Kidney (tissue), 14 donors: ENCODE measurements around the gene IGFBP2. TPM values are rescaled to one million over a fixed set of nuclear protein-coding genes. Genes with fewer than 3 reads are reported as not detected.

Experiments used
- DNase-seq, 5 donors: peaks; one replicate each; pipeline ENCODE4 v3.0.0-alpha.2; 2013 to 2020
- FAIRE-seq: peaks from 2 replicates; lab custom pipeline; 2012; peaks lifted over from hg19 to GRCh38; lab: Jason Lieb, UNC
- H3K27ac ChIP-seq, 2 donors: one replicate each; pipeline ENCODE4 v1.7.0; 2013; ENCODE audit warnings: low read depth in 2 of 2, low read length in 2 of 2, inconsistent platforms in 1 of 2
- H3K27me3 ChIP-seq: one replicate; pipeline ENCODE4 v1.7.1; 2013; ENCODE audit warnings: low read length, inconsistent platforms; ENCODE audit not compliant: control insufficient read depth, insufficient read depth
- H3K36me3 ChIP-seq, 3 donors: one replicate each; pipeline versions ENCODE4 v1.7.0 to v1.7.1; 2013; ENCODE audit warnings: low read length in 3 of 3, control low read depth in 1 of 3, inconsistent platforms in 1 of 3; ENCODE audit not compliant: insufficient read depth in 3 of 3, control insufficient read depth in 2 of 3
- H3K4me1 ChIP-seq, 3 donors: one replicate each; pipeline versions ENCODE4 v1.7.0 to v1.7.1; 2013; ENCODE audit warnings: low read length in 3 of 3, inconsistent platforms in 1 of 3, low read depth in 1 of 3; ENCODE audit not compliant: control insufficient read depth in 2 of 3, insufficient read depth in 2 of 3
- H3K4me3 ChIP-seq, 3 donors: one replicate each; pipeline versions ENCODE4 v1.7.0 to v1.8.1; 2013; ENCODE audit warnings: low read length in 3 of 3, control low read depth in 1 of 3, inconsistent platforms in 1 of 3
- H3K9ac ChIP-seq, 3 donors: one replicate each; pipeline versions ENCODE4 v1.7.0 to v1.7.1; 2013; ENCODE audit warnings: low read length in 3 of 3, control low read depth in 1 of 3, inconsistent platforms in 1 of 3
- H3K9me3 ChIP-seq, 3 donors: one replicate each; pipeline versions ENCODE4 v1.7.0 to v1.7.1; 2013; ENCODE audit warnings: low read length in 3 of 3, control low read depth in 1 of 3, inconsistent platforms in 1 of 3; ENCODE audit not compliant: control insufficient read depth in 2 of 3, insufficient read depth in 1 of 3
- intact Hi-C: fragments of 100-400 bp; cut with DNase I; formaldehyde crosslinking; loops from one replicate; pipeline ENCODE4 v1.11.1; 2022
- polyA plus RNA-seq: library from polyadenylated mRNA; stranded (reverse); fragments of 350-450 nt; fragmentation: Illumina TruSeq; extraction: RNeasy Lipid Tissue Mini Kit (QIAGEN cat#74804); gene quantifications from one replicate; pipeline ENCODE4 v1.2.3, GENCODE V29; 2014; ENCODE audit warnings: low read depth, low replicate concordance; ENCODE audit not compliant: insufficient read depth
- total RNA-seq: library from RNA; stranded (reverse); fragmentation: NEBNext Ultra II Directional; extraction: Animal tissue kit (Norgen Biotek cat#: 25700); gene quantifications from one replicate; pipeline ENCODE4 v1.2.1, GENCODE V29; 2021
- TF ChIP-seq, protein P1 (sequence below): IDR thresholded peaks from 3 replicates; pipeline ENCODE4 v1.5.1; 2012; ENCODE audit warnings: mild to moderate bottlenecking, moderate library complexity, borderline replicate concordance; ENCODE audit not compliant: insufficient read depth; ENCODE audit errors: extremely low read depth
- donor health status: control.
- donor health status: control.
- donor health status: control.
- donor health status: control.
- donor health status: control.
- donor health status: DM: yes; HTN: yes; CAD: no.
- donor health status: Normal renal cell carcinoma (clear cell type).

The IGFBP2 gene
- total and polyA plus RNA-seq, 2 donors from 2014 or later = 53.7 to 369 TPM

DNA sequence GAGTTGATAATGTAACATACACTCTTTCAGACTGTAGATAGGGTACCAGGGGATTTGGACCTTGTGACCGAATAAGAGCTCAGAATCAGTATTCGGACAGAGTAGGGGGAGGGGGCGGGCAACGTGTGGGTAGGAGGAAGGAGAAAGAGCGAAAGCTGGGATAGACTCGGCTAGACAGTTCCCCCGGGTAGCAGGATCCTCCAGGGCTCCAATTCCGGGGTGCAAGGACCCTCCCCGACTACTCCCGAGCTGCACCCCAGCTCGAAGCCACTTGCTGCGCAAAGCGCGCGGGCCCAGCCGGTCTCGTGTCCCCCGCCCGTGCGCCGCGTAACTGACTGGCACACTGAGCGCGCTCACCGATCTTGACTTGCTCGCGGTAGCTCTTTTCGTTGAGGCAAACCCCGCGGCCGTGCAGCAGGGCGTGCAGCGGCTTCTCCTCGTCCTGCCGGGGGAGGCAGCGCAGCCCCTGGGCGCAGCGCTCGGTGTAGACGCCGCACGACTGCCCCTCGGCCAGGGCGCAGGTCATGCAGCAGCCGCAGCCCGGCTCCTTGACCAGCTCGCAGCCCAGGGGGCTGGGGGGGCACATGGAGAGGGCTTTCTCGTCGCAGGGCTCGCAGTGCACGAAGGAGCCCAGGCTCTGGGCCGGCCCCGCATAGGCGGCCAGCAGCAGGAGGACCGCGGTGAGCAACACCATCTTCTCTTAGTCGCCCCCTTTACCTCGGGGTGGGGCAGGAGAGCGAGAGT lies 61.0 kb downstream of the IGFBP2 start:
- TF ChIP-seq, protein P1, sequence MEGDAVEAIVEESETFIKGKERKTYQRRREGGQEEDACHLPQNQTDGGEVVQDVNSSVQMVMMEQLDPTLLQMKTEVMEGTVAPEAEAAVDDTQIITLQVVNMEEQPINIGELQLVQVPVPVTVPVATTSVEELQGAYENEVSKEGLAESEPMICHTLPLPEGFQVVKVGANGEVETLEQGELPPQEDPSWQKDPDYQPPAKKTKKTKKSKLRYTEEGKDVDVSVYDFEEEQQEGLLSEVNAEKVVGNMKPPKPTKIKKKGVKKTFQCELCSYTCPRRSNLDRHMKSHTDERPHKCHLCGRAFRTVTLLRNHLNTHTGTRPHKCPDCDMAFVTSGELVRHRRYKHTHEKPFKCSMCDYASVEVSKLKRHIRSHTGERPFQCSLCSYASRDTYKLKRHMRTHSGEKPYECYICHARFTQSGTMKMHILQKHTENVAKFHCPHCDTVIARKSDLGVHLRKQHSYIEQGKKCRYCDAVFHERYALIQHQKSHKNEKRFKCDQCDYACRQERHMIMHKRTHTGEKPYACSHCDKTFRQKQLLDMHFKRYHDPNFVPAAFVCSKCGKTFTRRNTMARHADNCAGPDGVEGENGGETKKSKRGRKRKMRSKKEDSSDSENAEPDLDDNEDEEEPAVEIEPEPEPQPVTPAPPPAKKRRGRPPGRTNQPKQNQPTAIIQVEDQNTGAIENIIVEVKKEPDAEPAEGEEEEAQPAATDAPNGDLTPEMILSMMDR = no peak
- peak overlapping the region; percentile 71 to 73 (median 71) for H3K4me3 ChIP-seq
- H3K27ac ChIP-seq = peak overlapping the region; percentile 66 to 70
- peaks cover 10 to 21% (median 12%) of the 10 kb centered on the region in 3 donors for H3K4me1 ChIP-seq
- peak overlapping the region; percentile 33 to 72 (median 52) for H3K9ac ChIP-seq
- no peaks in the 10 kb centered on the region for H3K27me3 ChIP-seq
- intact Hi-C loops = loop anchor here (10.0 kb wide), 1 partner anchor 491 kb away; no protein-coding TSS in a partner anchor
- no peaks in the 10 kb centered on the region for H3K9me3 ChIP-seq
- peak; percentile 78 to 85 (median 83) for DNase-seq
- no peak for FAIRE-seq
- peaks cover 0 to 3% (median 0%) of the 10 kb centered on the region in 3 donors for H3K36me3 ChIP-seq

DNA sequence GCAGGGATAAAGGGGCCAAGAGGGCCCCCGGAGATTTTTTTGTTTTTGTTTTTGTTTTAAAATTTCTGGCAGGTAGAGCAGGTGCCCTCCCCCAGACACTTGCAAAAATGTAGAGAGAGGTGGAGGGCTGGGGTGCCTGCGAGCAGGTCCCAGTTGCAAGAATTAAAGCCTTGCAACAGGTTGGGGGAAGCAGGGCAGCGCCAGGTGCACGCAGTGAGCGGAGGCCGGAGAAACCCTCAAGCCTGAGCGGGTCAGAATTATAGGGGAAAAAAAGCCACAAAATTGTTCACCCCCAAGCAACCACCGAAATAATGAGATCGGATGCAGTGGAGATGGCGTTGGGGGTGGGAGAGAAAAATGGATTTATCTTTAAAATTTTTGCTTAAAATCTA lies 61.6 kb downstream of the IGFBP2 start:
- FAIRE-seq = no peak
- no peaks in the 10 kb centered on the region for H3K27me3 ChIP-seq
- peak overlapping the region; percentile 10 to 72 (median 52) for H3K9ac ChIP-seq

DNA sequence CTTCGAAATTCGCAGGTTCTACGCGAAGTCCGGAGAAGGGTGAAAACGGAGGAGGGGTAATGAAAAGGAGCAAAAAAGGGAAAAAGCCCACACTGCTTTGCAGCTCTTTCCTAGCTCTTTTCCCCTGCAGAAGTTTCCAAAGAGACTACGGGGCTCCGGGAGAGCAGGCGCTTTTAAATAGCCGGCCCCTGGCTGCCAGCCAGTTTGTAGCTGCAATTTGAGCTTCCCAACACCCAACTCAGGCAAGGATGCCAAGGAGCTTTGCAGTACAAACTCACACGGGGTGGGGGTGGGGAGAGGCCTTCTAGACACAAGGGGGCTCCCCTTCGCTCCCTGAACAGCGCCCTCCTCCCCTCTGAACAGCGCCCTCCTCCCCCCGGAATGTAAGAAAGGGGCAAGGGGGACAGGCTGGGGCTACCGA lies 62.2 kb downstream of the IGFBP2 start, which contains the start of gene IGFBP5:
IGFBP5 (minus strand) TSS at position 149 of the 421 bp plus-strand sequence. CDS start 774 bp downstream, outside the sequence.
- no peaks in the 10 kb centered on the region for H3K9me3 ChIP-seq
- peaks cover 11 to 26% (median 12%) of the 10 kb centered on the region in 3 donors for H3K4me1 ChIP-seq
- intact Hi-C loops = loop anchor here (5.0 to 10.0 kb wide), 2 partner anchors 489 to 817 kb away; no protein-coding TSS in a partner anchor
- no peak for FAIRE-seq
- no peaks in the 10 kb centered on the region for H3K36me3 ChIP-seq
- TF ChIP-seq, protein P1 = no peak
- H3K9ac ChIP-seq = peak within 1 kb of the TSS; percentile 47 to 72 (median 52)
- peak within 1 kb of the TSS; percentile 71 to 73 (median 71) for H3K4me3 ChIP-seq
- H3K27me3 ChIP-seq = no peaks in the 10 kb centered on the region
- peak; percentile 91 to 97 (median 95) for DNase-seq
- H3K27ac ChIP-seq = peak within 1 kb of the TSS; percentile 66 to 70

More for the DNA sequence above, 61.6 kb downstream of the IGFBP2 start:
- TF ChIP-seq, protein P1 = no peak
- Histone ChIP-seq H3K4me1 (peaks cover 10 to 21% (median 12%) of the 10 kb centered on the region in 3 donors), H3K27ac (peak overlapping the region; percentile 66 to 70), H3K4me3 (peak overlapping the region; percentile 71 to 73 (median 71)), H3K36me3 (no peaks in the 10 kb centered on the region), H3K9me3 (no peaks in the 10 kb centered on the region)
- intact Hi-C loops = loop anchor here (5.0 to 10.0 kb wide), 2 partner anchors 490 to 817 kb away; no protein-coding TSS in a partner anchor
- no peak for DNase-seq
